Measurements from ENCODE around the gene FHIT.

Gene FHIT

GRCh38 chr3:60226912-60227311 lies 1024.3 kb downstream of the FHIT start:
- H3K27me3 Mint-ChIP-seq (ENCODE audit: low read depth) = peaks cover 6% of the 10 kb centered on the region
- no peaks in the 10 kb centered on the region for H3K9me3 Mint-ChIP-seq
- TF ChIP-seq, protein P1, sequence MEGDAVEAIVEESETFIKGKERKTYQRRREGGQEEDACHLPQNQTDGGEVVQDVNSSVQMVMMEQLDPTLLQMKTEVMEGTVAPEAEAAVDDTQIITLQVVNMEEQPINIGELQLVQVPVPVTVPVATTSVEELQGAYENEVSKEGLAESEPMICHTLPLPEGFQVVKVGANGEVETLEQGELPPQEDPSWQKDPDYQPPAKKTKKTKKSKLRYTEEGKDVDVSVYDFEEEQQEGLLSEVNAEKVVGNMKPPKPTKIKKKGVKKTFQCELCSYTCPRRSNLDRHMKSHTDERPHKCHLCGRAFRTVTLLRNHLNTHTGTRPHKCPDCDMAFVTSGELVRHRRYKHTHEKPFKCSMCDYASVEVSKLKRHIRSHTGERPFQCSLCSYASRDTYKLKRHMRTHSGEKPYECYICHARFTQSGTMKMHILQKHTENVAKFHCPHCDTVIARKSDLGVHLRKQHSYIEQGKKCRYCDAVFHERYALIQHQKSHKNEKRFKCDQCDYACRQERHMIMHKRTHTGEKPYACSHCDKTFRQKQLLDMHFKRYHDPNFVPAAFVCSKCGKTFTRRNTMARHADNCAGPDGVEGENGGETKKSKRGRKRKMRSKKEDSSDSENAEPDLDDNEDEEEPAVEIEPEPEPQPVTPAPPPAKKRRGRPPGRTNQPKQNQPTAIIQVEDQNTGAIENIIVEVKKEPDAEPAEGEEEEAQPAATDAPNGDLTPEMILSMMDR (IDR thresholded peaks at IDR 0.05; ENCODE audit: unreplicated experiment in 3 of 3) = no peak
- H3K36me3 Mint-ChIP-seq (ENCODE audit: low read depth) = no peaks in the 10 kb centered on the region
- H3K4me1 Mint-ChIP-seq = peaks cover 14% of the 10 kb centered on the region
- H3K27ac Mint-ChIP-seq = no peak overlapping the region
- no peak overlapping the region for H3K4me3 Mint-ChIP-seq

GRCh38 chr3:60225848-60226247 lies 1025.4 kb downstream of the FHIT start:
- Mint-ChIP-seq H3K4me3 (no peak overlapping the region), H3K27me3 (ENCODE audit: low read depth) (peaks cover 6% of the 10 kb centered on the region), H3K36me3 (ENCODE audit: low read depth) (no peaks in the 10 kb centered on the region), H3K9me3 (no peaks in the 10 kb centered on the region), H3K27ac (peak overlapping the region in 1 of 3 experiments; percentile 20), H3K4me1 (peaks cover 14% of the 10 kb centered on the region)
- TF ChIP-seq, protein P1 (IDR thresholded peaks at IDR 0.05; ENCODE audit: unreplicated experiment in 3 of 3) = no peak

DNA sequence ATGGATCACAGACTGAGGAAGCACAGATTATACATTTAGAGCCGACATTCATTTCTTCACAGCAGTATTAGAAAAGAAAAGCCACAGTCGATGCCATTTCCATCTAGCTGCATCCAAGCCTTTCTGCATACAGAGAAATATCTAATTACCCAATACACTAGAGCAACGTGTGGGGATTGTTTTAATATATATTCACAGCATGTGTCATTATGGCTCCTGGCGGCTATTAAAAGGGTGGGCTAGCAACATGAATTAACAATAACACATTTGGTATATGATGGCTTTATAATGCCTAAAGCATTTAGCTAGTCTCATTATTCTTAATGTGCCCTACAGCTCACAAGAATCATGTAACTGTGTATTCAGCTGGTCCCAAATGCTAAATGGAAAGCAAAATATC lies 1030.5 kb downstream of the FHIT start:
- Mint-ChIP-seq H3K27ac (no peak overlapping the region), H3K9me3 (no peaks in the 10 kb centered on the region), H3K36me3 (ENCODE audit: low read depth) (no peaks in the 10 kb centered on the region), H3K4me1 (peaks cover 17% of the 10 kb centered on the region), H3K27me3 (ENCODE audit: low read depth) (peaks cover 6% of the 10 kb centered on the region), H3K4me3 (no peak overlapping the region)
- TF ChIP-seq, protein P1 (IDR thresholded peaks at IDR 0.05; ENCODE audit: unreplicated experiment in 3 of 3) = no peak

DNA sequence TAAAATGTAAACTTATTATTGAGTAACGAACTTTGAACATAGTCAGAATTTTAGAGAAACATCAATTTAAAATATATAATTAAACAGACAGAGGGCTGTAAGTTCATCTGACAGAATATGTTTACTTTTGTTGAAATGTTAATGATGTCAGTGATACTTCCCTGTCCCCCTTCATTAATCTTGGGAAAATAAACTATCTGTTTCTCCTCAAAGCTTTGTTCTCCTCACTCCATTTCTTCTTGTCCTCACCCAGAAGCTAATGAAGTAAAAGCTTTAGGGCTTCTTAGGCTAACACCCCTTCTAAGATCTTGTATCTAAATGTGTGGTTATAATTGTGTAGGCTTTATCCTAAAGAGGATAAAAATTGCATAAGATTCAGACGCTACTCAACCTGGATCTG lies 1031.8 kb downstream of the FHIT start:
- Mint-ChIP-seq H3K27me3 (ENCODE audit: low read depth) (peaks cover 6% of the 10 kb centered on the region), H3K4me1 (peaks cover 19% of the 10 kb centered on the region), H3K4me3 (no peak overlapping the region), H3K9me3 (no peaks in the 10 kb centered on the region), H3K27ac (peak overlapping the region in 1 of 3 experiments; percentile 56), H3K36me3 (ENCODE audit: low read depth) (no peaks in the 10 kb centered on the region)
- TF ChIP-seq, protein P1 (IDR thresholded peaks at IDR 0.05; ENCODE audit: unreplicated experiment in 3 of 3) = no peak

GRCh38 chr3:60217156-60217911 lies 1033.9 kb downstream of the FHIT start:
- H3K4me3 Mint-ChIP-seq = no peak overlapping the region
- H3K9me3 Mint-ChIP-seq = no peaks in the 10 kb centered on the region
- H3K36me3 Mint-ChIP-seq (ENCODE audit: low read depth) = no peaks in the 10 kb centered on the region
- TF ChIP-seq, protein P1 (IDR thresholded peaks at IDR 0.05; ENCODE audit: unreplicated experiment in 3 of 3) = no peak
- H3K27me3 Mint-ChIP-seq (ENCODE audit: low read depth) = no peaks in the 10 kb centered on the region
- H3K27ac Mint-ChIP-seq = no peak overlapping the region
- peaks cover 19% of the 10 kb centered on the region for H3K4me1 Mint-ChIP-seq

Measured in nephron (organoid).